H1 (cell line): Measurements from ENCODE around the gene IGLON5. TPM values are rescaled to one million over a fixed set of nuclear protein-coding genes. Genes with fewer than 3 reads are reported as not detected.

Source experiments
- EGR1 ChIP-seq: IDR thresholded peaks from 2 replicates; pipeline ENCODE4 v1.6.1; 2011; ENCODE audit warnings: low read depth, low read length, borderline replicate concordance
- GABPA ChIP-seq: IDR thresholded peaks from 2 replicates; pipeline ENCODE4 v1.6.1; 2011; ENCODE audit warnings: mild to moderate bottlenecking, low read length, moderate library complexity, borderline replicate concordance; ENCODE audit not compliant: insufficient read depth
- KDM1A ChIP-seq: fragments of 200-600, 300-600 bp; sonication (generic); IDR thresholded peaks from 2 replicates; pipeline ENCODE4 v1.7.1; 2016; ENCODE audit warnings: mild to moderate bottlenecking, low read length, borderline replicate concordance
- KDM5A ChIP-seq: fragments of 200-600 bp; IDR thresholded peaks from 2 replicates; pipeline ENCODE4 v1.7.1; 2012; ENCODE audit warnings: mild to moderate bottlenecking, low read length, inconsistent platforms, mixed read lengths
- PHF8 ChIP-seq: fragments of 200-600 bp; sonication (generic); conservative IDR thresholded peaks from 2 replicates; pipeline ENCODE4 v1.7.1; 2012; ENCODE audit warnings: low read depth, mild to moderate bottlenecking, inconsistent platforms, low read length, moderate library complexity
- RFX5 ChIP-seq: IDR thresholded peaks from 2 replicates; pipeline ENCODE4 v1.6.1; 2011; ENCODE audit warnings: low read depth, low read length, improper control_type of control experiment, borderline replicate concordance
- SAP30 ChIP-seq: fragments of 300-600 bp; sonication (generic); IDR thresholded peaks from 2 replicates; pipeline ENCODE4 v1.7.1; 2012; ENCODE audit warnings: low read length, moderate library complexity, mild to moderate bottlenecking, inconsistent platforms; ENCODE audit not compliant: insufficient read depth, insufficient replicate concordance
- SIN3A ChIP-seq, 2 experiments: IDR thresholded peaks in 1 of 2; conservative IDR thresholded peaks in 1 of 2; 2 replicates each; pipeline ENCODE4 v1.6.1; 2011 to 2012; ENCODE audit warnings: low read length in 2 of 2, improper control_type of control experiment in 1 of 2, low read depth in 1 of 2, mild to moderate bottlenecking in 1 of 2
- SRF ChIP-seq: IDR thresholded peaks from 2 replicates; pipeline ENCODE4 v1.6.1; 2011; ENCODE audit warnings: mild to moderate bottlenecking, low read depth, low read length, moderate library complexity
- TCF12 ChIP-seq: IDR thresholded peaks from 2 replicates; pipeline ENCODE4 v1.6.1; 2011; ENCODE audit warnings: low read depth, mild to moderate bottlenecking, low read length
- ZNF274 ChIP-seq: IDR thresholded peaks from 2 replicates; pipeline ENCODE4 v1.7.0; 2012; ENCODE audit warnings: low read length, borderline replicate concordance; ENCODE audit errors: extremely low read depth
- polyA plus RNA-seq, 7 experiments: library from polyadenylated mRNA; depleted of rRNA in 3 of 7; stranded (reverse) in 5 of 7; unstranded in 2 of 7; fragments of >200 nt in 5 of 7; fragments of 200-250 nt in 2 of 7; gene quantifications; 1 replicate in 5 of 7; 2 replicates in 1 of 7; 4 replicates in 1 of 7; pipeline versions ENCODE4 v1.2.1 to v1.2.3, GENCODE V29; 2011 to 2013; ENCODE audit warnings: missing spikeins in 2 of 7, mixed read lengths in 2 of 7
- total RNA-seq: library from RNA; stranded (reverse); fragmentation: NEBNext Ultra II Directional; extraction: Animal tissue kit (Norgen Biotek cat#: 25700); gene quantifications from 2 replicates; pipeline ENCODE4 v1.2.1, GENCODE V29; 2021
- TF ChIP-seq, protein P1 (sequence below): fragments of 300-600 bp; sonication (generic); IDR thresholded peaks from 2 replicates; pipeline ENCODE4 v1.7.1; 2012; ENCODE audit warnings: low read length, moderate library complexity, mild to moderate bottlenecking, inconsistent platforms; ENCODE audit not compliant: insufficient replicate concordance

Gene IGLON5
- total and polyA plus RNA-seq, 2 of the 8 experiments (the other 6 are each of a cell fraction or from before 2014, with no cell fraction given) = 31.8 to 34.6 TPM

DNA sequence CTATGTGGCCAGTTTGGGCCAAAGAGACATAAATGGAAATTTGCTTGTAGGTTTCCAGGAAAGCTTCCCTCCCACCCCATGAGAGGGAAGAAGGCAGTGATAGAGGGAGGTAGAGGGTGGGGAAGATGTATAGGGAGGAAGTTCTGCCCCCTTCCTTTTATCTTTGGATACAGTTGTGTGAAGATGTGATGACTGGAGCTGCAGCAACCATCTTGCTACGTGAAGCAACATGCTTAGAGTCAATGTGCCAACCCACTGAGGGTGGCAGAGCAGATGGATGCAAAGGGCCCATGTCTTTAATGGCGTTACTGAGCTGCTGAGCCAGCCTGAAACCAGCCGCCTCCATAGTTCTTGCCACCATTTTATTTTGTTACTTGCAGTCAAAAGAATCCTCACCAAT lies 19.7 kb downstream of the IGLON5 start (continued):
- TF ChIP-seq, protein P1, sequence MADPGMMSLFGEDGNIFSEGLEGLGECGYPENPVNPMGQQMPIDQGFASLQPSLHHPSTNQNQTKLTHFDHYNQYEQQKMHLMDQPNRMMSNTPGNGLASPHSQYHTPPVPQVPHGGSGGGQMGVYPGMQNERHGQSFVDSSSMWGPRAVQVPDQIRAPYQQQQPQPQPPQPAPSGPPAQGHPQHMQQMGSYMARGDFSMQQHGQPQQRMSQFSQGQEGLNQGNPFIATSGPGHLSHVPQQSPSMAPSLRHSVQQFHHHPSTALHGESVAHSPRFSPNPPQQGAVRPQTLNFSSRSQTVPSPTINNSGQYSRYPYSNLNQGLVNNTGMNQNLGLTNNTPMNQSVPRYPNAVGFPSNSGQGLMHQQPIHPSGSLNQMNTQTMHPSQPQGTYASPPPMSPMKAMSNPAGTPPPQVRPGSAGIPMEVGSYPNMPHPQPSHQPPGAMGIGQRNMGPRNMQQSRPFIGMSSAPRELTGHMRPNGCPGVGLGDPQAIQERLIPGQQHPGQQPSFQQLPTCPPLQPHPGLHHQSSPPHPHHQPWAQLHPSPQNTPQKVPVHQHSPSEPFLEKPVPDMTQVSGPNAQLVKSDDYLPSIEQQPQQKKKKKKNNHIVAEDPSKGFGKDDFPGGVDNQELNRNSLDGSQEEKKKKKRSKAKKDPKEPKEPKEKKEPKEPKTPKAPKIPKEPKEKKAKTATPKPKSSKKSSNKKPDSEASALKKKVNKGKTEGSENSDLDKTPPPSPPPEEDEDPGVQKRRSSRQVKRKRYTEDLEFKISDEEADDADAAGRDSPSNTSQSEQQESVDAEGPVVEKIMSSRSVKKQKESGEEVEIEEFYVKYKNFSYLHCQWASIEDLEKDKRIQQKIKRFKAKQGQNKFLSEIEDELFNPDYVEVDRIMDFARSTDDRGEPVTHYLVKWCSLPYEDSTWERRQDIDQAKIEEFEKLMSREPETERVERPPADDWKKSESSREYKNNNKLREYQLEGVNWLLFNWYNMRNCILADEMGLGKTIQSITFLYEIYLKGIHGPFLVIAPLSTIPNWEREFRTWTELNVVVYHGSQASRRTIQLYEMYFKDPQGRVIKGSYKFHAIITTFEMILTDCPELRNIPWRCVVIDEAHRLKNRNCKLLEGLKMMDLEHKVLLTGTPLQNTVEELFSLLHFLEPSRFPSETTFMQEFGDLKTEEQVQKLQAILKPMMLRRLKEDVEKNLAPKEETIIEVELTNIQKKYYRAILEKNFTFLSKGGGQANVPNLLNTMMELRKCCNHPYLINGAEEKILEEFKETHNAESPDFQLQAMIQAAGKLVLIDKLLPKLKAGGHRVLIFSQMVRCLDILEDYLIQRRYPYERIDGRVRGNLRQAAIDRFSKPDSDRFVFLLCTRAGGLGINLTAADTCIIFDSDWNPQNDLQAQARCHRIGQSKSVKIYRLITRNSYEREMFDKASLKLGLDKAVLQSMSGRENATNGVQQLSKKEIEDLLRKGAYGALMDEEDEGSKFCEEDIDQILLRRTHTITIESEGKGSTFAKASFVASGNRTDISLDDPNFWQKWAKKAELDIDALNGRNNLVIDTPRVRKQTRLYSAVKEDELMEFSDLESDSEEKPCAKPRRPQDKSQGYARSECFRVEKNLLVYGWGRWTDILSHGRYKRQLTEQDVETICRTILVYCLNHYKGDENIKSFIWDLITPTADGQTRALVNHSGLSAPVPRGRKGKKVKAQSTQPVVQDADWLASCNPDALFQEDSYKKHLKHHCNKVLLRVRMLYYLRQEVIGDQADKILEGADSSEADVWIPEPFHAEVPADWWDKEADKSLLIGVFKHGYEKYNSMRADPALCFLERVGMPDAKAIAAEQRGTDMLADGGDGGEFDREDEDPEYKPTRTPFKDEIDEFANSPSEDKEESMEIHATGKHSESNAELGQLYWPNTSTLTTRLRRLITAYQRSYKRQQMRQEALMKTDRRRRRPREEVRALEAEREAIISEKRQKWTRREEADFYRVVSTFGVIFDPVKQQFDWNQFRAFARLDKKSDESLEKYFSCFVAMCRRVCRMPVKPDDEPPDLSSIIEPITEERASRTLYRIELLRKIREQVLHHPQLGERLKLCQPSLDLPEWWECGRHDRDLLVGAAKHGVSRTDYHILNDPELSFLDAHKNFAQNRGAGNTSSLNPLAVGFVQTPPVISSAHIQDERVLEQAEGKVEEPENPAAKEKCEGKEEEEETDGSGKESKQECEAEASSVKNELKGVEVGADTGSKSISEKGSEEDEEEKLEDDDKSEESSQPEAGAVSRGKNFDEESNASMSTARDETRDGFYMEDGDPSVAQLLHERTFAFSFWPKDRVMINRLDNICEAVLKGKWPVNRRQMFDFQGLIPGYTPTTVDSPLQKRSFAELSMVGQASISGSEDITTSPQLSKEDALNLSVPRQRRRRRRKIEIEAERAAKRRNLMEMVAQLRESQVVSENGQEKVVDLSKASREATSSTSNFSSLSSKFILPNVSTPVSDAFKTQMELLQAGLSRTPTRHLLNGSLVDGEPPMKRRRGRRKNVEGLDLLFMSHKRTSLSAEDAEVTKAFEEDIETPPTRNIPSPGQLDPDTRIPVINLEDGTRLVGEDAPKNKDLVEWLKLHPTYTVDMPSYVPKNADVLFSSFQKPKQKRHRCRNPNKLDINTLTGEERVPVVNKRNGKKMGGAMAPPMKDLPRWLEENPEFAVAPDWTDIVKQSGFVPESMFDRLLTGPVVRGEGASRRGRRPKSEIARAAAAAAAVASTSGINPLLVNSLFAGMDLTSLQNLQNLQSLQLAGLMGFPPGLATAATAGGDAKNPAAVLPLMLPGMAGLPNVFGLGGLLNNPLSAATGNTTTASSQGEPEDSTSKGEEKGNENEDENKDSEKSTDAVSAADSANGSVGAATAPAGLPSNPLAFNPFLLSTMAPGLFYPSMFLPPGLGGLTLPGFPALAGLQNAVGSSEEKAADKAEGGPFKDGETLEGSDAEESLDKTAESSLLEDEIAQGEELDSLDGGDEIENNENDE = no peak
- no peak for TF ChIP-seq SRF
- TF ChIP-seq SIN3A (conservative IDR thresholded peaks at IDR 0.05 in 1 of 2, IDR thresholded peaks at IDR 0.05 in 1 of 2; ENCODE audit: low read depth in 1 of 2, low read length in 2 of 2) = no peak
- no peak for TF ChIP-seq GABPA
- TF ChIP-seq KDM5A = no peak
- no peak for TF ChIP-seq RFX5
- no peak for TF ChIP-seq PHF8
- no peak for TF ChIP-seq TCF12
- TF ChIP-seq EGR1 = no peak
- no peak for TF ChIP-seq KDM1A
- TF ChIP-seq SAP30 = no peak
- TF ChIP-seq ZNF274 = no peak
